AG09319 (cell line): ENCODE measurements around the gene FUOM.

Experiments used
- DNase-seq: peaks from one replicate; pipeline ENCODE4 v3.0.0-alpha.2; 2010; ENCODE audit warnings: low read depth; ENCODE audit errors: extremely low read depth
- TF ChIP-seq, protein P1 (sequence below): IDR thresholded peaks from 2 replicates; pipeline ENCODE4 v1.5.1; 2011; ENCODE audit warnings: low read depth, mild to moderate bottlenecking, inconsistent platforms, low read length, moderate library complexity

Gene FUOM

DNA sequence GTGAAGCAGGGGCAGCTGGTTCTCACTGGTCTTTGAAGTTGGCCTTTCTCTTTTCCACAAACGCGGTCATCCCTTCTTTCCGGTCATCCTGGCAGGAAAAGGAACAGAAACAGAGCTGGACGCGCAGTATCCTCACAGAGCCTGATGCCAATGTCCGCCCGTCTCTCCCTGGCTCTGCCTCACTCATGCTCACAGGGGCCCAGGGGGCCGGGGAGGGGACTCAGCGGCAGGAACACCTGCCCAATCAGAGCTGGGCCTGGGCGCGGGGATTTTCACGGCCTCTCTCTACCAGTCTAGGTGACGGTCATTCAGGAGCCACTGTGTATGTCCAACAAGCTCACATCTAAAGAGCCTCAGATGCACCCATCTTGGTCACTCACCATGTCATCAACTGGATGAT lies 5.0 kb upstream of the FUOM start:
- TF ChIP-seq, protein P1, sequence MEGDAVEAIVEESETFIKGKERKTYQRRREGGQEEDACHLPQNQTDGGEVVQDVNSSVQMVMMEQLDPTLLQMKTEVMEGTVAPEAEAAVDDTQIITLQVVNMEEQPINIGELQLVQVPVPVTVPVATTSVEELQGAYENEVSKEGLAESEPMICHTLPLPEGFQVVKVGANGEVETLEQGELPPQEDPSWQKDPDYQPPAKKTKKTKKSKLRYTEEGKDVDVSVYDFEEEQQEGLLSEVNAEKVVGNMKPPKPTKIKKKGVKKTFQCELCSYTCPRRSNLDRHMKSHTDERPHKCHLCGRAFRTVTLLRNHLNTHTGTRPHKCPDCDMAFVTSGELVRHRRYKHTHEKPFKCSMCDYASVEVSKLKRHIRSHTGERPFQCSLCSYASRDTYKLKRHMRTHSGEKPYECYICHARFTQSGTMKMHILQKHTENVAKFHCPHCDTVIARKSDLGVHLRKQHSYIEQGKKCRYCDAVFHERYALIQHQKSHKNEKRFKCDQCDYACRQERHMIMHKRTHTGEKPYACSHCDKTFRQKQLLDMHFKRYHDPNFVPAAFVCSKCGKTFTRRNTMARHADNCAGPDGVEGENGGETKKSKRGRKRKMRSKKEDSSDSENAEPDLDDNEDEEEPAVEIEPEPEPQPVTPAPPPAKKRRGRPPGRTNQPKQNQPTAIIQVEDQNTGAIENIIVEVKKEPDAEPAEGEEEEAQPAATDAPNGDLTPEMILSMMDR, result no peak
- no peak for DNase-seq

DNA sequence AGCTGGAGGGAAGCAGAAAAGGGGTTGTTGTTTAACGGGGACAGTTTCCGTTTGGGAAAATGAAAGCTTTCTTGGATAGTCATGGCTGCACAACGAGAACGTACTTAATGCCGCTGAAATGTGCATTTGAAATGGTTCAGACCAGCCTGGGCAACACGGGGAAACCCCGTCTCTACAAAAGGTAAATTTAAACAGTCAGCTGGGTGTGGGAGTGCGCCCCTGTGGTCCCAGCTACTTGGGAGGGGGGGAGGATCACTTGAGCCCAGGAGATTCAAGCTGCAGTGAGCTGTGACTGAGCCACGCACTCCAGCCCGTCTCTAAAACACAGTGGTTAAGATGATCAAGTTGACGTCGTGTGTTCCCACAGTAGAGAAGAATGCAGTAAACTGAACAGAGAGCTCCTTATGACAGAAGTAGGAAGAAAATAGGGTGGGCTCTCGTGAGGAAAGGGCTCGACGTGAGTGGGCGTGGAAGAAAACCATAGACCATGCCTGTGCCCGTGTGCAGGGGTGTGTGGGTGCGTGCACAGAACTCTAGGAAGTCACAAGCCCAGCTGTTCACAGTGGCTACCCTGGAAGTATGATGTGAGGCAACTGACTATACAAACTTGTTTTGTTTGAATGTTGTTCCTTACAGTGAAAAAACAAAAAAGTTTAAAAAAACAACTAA lies 4.1 kb upstream of the FUOM start:
- DNase-seq, result no peak
- TF ChIP-seq, protein P1, result no peak

DNA sequence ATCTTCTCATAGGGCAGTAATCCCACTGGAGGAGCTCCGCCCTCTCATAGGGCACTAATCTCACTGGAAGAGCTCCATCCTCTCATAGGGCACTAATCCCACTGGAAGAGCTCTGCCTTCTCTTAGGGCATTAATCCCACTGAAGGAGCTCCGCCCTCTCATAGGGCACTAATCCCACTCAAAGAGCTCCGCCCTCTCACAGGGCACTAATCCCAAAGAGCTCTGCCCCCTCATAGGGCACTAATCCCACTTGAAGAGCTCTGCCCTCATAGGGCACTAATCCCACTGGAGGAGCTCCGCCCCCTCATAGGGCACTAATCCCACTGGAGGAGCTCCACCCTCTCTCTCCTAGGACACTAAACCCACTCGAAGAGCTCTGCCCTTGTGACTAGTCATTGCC lies 3.4 kb upstream of the FUOM start:
- TF ChIP-seq, protein P1, result no peak
- DNase-seq, result no peak

DNA sequence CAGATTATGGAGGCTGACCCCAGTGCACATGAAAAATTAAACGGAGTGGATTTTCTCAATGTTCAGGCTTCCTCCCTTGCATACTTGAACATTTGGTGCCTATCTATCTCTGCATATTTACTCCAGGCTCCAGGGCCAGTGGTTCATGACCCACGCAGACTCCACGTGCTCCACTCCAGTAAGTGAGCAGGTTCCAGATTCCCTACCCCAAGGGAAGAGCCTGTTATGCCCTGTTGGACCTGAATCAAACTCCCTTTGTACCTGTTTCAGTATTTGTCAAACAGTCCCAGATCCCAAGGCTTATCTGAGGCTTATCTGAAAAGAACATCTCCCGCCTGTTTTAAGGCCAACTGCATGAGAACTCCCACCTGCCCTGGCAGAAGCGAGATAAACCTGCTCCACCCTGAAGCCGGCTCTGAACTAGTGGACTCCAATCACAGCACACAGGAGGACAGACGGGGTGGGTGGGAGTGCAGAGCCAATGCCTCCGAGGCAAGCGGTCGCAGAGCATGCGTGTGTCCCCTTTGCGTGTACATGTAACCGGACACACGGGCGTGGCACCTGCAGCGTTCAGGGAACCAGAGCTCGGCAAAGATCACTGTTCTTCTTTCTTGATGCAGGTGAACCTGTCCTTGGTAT lies 2.3 kb upstream of the FUOM start:
- TF ChIP-seq, protein P1, result no peak

DNA sequence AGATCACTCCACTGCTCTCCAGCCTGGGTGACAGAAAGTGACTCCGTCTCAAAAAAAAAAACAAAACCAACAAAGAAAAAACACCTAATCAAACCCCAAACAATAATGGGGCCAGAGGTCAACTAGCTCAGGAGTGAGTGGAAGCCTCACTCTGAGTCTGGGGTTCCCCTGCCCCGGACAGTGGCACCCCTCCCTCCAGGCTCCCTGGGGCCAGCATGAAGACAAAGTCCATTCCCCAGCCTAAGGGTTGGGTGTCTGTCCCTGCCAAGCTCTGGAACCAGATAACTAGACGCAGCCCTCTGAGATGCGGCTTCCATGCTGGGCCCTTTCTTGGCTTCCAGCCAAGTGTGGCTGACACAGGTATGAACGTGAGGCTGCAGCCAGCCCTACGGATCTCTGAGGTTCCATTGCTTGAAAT lies 1.7 kb upstream of the FUOM start:
- no peak for DNase-seq
- TF ChIP-seq, protein P1, result no peak

More for the DNA sequence above, 2.3 kb upstream of the FUOM start:
- no peak for DNase-seq

DNA sequence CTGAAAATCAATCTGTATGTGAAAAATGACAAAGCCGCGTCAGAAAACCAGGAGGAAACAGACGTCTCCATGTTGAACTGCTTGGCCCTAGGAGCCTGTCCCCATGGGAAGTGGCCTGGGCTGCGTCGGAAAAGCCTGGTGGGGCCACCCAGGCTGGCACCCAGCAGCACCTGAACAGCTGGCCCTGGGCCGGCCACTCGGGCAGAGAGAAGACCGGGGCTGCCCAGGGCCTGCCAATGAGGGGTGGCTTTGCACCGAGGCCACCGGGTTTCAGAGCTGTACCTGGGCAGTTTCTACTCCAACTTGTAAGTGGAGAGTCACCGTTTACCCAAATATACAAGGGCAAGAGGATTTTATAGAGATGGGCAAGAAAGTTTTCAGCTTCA lies 1.1 kb upstream of the FUOM start:
- DNase-seq, result no peak
- TF ChIP-seq, protein P1, result no peak

DNA sequence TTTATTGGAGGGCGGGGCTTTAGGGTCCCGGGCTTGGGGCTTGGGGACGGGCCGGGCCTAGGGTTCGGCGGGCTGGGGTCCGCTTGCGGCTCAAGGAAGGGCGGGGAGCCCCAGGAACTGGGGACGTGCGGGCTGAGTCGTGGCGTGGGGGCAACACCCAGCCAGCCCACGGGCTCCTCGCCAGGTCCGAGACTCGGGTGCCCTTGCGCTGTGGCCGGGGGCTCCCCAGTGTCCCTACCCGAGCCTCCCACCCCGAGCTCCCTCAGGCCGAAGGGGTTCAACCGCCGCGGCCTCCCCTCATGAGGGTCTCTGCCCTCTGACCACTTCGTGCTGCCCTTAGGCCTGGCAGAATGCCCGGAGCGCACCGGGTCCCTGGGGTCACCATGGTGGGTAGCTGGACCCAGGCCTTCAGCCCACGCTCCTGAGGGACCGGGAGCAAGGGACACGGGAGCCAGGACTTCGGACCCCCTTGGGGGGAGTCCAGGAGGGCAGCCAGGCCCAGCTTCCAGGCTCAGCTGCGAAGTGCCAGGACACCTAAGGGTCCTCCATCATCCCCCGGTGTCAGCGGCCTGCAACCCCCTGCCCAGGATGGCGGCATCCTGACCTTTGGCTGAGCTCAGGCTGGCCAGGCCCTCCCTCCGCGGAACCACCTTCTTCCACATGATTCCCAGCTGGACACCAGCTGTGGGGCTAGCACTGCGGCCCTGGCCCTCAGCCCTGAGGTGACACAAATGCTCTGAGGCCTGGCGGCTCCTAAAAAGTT lies 524 bp upstream of the FUOM start:
- DNase-seq, result no peak
- TF ChIP-seq, protein P1, result no peak
